Uterus (tissue), 2 donors: ENCODE data around the gene PLCL1.

Experiments
- CTCF ChIP-seq, 4 experiments: fragments of 200-600 bp in 2 of 4; fragments of 450-650 bp in 2 of 4; sonication (generic) in 2 of 4; IDR thresholded peaks; one replicate each; pipeline ENCODE4 v1.5.1; 2016 to 2019; ENCODE audit warnings: antibody characterized with exemption in 4 of 4, mild to moderate bottlenecking in 2 of 4, moderate library complexity in 1 of 4
- POLR2A ChIP-seq, 2 donors: fragments of 450-650 bp; IDR thresholded peaks; one replicate each; pipeline ENCODE4 v1.6.1; 2016; ENCODE audit warnings: antibody characterized with exemption in 2 of 2, mild to moderate bottlenecking in 1 of 2, moderate library complexity in 1 of 2

GRCh38 chr2:197793456-197793855 lies 10.9 kb upstream of the PLCL1 start:
- no peak for TF ChIP-seq CTCF (IDR thresholded peaks at IDR 0.05)
- no peak for TF ChIP-seq POLR2A (IDR thresholded peaks at IDR 0.05)
